NAMALWA (cell line): ENCODE results near the gene STX3.

Source experiments
- DNase-seq: peaks from one replicate; pipeline ENCODE4 v3.0.0-alpha.2; 2015; ENCODE audit warnings: low spot score

STX3 gene

DNA sequence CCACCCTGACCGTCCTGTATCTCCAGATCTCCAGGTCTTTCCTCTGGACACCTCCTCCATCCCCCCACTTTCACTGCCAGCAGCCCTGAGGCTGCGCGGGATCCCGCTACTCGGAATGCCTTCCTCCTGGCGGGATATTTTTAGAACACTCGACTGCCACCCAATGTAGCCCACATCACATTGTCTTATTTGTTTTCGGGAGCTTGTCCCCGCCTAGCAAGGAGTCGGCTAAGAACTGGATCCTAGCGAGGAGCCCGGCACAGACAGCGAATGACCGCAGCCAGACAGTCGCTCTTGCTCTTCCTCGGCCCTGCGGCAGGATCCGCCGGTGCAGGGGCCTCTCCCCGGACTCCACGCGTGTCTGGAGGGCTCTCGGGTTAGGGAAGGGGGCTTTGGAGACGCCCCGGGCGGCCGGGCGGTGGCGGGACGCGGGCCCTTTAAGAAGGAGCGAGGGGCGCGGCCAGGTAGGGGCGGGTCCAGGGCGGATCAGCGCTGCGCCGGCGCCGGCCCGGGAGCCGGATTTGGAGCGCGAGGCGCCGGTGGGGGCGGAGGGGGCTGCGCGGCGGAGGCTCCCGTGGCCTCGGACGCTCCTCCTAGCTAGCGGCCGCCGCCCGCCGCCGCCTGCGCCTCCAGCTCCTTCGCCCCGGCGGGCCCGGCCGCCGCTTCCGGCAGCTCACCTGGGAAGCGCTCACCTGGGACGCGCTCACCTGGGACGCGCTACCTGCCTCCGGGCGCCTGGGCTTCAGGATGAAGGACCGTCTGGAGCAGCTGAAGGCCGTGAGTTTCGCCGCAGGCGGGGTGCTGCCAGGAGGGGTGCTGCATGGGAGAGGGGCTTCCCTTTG is at the start of gene STX3:
TSS of gene STX3 (plus strand) at position 518 of the 842 bp plus-strand sequence. CDS start at position 748, 230 bp downstream.
- peak; percentile 62 for DNase-seq

DNA sequence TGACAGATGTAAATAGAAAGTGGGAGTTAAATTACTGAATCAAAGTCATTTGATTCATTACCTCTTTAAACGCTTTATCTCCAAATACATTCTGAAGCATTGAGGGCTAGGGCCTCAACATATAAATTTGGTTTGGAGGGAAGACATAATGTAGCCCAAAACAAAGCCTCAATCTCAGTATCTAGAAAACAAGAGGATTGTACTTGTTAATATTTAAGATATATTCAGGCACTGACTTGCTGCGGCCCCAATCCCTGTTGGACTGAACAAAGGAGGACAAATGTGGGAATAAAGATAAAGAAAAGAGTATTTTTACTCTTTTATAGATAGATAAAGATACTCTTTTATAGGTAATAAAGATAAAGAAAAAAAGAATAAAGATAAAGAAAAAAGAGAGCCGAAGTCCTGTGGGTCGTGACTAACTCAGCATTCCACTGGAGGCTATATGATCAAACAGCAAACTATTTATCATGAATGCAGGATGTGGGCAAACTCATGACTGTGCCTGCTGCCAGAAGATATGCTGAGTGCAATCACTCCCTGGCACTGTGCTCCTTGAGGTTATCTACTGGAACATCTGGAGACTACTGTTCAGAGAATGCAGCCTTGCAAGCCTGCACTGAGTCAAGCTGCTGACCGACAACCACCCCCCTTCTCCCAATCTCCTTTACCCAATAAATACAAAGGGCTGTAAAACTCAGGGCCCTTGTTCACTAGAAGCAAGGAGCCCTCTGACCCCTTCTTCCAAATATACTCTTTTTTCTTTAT is 48.5 kb upstream of the STX3 start:
- no peak for DNase-seq

DNA sequence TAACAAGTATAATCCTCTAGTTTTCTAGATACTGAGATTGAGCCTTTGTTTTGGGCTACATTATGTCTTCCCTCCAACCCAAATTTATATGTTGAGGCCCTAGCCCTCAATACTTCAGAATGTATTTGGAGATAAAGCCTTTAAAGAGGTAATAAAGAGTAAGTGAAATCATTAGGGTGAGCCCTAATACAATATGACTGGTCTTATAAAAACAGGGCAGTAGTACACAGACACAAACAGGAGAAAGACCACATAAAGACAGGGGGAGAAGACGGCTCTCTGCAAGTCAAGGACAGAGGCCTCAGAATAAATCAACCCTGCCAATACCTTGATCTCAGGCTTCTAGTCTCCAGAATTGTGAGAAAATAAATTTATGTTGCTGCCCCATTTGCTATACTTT is 47.8 kb upstream of the STX3 start:
- DNase-seq, result no peak

DNA sequence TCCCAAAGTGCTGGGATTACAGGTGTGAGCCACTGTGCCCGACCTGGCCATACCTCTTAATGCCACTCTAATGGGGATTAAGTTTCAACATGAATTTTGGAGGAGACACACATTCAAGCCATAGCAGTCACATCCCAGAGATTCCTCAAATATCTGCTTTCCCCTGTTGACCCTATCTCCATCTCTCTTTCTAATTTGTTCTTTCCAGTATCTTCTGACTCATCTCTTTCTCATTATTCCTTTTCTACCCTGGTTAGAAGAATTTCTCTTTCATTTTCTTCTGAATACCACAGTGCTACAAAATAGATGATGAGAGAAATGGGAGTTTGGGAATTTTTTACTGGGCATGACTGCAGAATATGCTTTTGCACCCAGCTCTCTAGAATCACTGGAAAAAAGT is 46.6 kb upstream of the STX3 start:
- DNase-seq, result no peak

DNA sequence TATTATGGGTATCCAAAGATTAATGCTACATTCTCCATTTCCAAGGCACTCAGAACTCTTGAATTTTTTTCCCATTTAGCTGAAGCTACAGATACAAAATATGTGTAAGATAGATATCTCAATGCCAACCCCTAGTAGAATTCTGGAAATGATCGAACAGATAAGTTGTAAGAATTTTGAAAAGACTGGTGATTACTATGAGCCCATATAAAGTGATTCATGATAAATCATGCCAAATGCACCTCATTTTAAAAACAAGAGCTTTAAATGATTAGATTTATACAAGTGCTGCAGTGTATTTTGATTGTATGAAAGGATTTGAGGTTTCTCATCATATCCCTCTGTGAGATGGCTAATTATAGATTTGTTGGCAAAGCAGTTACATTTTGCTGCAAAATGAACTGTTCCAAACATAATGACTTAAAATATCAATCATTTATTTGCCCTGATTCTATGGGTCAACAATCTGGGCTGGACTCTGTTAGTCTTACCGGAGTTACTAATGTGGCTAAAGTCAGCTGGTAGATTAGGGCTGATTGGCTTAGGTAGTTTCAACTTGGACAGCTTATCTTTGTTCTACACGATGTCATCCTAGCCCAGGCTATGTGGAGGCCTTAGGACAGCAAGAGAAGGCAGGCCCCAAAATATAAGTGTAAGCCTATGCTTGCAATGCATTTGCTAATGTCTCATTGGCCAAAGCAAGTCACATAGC is 44.9 kb upstream of the STX3 start:
- DNase-seq, result no peak

DNA sequence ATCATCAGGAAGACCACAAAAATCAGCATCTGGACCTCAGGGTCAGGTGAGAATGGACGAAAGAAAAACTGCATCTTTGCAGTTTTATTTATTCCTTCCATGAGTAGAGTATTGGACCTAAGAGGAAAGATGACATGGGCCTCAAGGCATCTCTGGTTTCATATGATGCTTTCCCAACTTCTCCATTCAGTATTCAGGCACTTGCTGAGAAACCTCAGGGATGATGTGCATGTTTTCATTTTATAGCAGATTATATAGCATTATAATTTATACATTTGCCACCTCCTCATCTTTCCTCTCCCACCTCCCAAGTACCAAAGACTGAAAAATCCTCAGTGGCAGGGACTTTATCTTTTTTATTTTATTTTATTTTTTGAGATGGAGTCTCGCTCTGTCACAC is 41.4 kb upstream of the STX3 start, which contains the start of gene OR10V1:
TSS of gene OR10V1 (minus strand) at position 101 of the 400 bp plus-strand sequence. CDS start at position 101, 0 bp downstream.
- DNase-seq, result no peak

DNA sequence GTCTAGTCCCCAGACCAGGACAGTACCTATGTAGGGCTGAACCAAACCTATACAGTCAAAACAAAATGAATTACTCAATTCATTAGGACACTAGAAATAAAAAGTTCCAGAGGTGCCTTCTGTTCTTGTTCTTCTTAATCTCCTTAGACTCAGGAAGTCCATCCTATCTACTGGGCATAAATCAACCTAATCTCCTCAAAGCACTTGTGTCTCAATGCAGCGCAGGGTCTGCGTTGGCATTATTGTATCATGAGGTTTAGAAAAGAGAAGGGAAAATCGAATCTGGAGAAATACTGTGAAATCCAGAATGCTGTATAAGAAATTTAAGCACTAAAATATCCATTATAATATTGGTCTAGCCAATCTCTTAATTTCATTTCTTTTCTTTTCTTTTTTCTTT is 39.1 kb upstream of the STX3 start:
- no peak for DNase-seq

DNA sequence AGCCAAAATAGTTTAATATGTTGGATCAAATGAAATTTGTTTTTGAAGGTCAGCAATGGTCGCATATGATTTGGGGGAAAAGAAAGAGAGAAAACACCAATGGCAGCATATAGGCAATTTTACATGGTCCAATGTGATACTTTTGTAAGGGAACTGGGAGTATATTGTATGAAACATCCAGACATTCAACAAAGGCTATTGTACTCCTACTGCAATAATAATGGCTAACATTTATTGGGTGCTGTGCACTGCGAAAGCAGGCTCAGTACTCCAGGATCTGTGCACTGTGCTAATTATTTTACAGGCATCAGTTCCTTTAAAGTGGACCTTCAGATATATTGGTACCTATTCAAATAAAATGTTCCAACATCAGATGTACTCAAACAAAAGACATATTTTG is 35.6 kb upstream of the STX3 start:
- DNase-seq, result no peak

DNA sequence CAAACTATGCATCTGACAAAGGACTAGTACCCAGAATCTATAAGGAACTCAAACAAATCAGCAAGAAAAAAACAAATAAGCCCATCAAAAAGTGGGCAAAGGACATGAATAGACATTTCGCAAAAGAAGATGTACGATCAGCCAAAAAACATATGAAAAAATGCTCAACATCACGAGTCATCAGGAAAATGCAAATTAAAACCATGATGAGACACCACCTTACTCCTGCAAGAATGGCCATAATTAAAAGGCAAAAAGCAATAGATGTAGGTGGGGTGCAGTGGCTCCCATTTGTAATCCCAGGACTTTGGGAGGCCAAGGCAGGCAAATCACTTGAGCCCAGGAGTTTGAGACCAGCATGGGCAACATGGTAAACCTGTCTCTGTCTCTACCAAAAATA is 31.1 kb upstream of the STX3 start:
- DNase-seq, result no peak

DNA sequence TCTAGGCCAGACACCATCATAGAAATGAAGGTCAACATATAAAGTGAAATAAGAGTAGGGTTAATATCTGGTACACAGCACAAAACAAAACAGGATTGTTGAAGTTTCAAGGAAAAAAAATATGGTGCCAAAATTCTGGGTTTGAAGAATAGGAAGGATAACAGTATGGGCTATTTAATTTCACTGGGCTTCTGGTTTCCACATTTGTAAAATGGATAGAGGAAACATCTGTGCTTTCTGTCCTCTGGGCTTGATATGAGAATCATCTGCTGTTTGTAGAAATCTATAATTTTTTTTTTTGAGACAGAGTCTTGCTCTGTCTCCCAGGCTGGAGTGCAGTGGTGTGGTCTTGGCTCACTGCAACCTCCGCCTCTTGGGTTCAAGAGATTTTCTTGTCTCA is 27.8 kb upstream of the STX3 start:
- DNase-seq, result no peak

DNA sequence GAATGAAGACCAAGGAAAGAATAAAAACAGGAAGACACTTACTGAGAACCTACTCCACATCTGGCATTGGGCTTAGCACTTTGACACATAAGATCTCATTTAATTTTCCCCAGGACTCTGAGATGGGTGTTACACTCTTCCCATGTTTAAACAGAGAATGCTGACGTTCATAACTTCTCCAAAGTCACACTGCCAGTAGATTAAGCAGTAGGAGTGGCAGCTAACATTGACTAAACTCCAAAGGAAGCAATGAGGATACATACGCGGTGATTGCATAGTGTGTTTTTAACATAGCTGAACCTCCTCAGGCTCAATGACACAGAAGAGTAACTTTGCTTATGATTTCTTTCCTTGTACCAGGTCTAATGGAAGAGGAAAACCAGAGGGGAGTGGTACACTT is 27.0 kb upstream of the STX3 start:
- no peak for DNase-seq

DNA sequence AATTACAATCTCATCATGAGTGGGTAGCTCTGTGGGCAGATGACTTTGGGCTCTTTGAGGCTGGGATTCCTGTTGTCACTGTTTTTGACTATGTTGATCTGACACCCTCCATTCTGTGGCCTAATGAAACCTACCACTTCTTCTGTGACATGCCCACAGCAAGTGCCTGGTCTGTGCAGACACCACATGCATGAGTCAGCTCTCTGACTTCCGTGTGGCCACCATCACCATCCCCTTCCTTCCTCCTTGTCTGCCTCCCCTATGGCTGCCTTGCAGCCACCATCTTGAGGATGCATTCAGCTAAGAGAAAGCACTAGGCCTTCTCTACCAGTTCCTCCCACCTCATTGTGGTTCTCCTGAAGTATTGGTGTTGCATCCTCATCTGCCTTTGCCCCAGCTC is 26.3 kb upstream of the STX3 start:
- DNase-seq, result no peak

DNA sequence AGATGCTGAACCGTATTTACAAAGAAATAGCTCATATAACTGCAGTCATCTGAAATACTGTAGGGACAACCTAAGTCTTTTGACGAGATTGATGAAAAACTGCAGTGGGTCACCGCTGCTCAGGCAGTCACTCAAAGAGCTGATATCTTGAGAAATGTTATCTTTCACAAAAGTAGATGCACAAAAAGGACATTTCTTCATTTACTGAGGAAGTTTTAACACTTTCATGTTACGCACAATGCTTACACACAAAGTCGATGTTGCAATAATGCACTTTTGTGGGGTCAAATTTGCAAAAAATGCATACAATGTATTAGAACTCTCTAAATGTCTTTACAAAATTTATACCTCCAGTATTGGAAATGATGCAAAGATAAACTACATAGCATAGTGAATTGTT is 25.3 kb upstream of the STX3 start:
- no peak for DNase-seq

DNA sequence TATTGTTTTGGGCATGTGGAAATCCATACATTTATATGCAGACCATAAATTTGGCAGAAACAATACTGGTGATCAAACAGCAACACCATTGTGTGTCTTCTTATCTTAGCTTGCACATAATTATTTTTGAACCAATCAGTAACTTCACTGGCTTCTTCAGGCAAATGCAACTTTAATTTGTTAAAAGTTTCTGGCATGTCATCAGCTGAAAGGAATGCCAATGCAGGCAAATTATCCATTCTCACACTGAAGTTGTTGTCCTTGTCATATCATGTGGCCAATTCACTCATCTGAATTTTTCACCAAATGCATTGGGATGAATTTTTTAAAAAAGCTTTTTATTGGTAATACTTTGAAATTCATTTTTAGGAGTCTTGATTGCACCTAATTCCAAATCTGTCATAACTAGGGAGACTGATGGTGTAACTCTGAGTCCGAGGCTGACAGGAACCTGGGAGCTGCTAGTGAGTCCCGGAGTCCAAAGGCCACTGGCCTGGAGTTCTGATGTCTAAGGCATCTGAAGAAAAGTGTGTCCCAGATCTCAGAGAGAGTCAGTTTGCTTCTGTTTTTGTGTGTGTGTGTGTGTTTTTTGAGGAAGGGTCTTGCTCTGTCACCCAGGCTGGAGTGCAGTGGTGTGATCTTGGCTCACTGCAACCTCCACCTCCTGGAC is 24.1 kb upstream of the STX3 start:
- DNase-seq, result no peak

DNA sequence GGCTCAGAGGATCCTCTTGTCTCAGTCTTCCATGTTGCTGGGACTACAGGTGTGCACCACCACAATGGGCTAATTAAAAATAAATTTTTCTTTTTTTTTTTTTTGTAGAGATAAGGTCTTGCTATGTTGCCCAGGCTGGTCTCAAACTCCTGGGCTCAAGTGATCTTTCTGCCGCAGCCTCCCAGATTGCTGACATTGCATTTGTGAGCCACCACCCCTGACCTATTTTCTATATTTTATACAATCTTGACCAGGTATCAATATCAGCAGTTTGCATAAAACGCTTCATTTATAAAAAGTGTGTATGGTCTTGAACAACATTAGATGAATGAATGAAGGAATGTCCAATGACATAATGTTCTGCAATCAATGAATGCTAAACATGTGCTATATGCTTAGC is 9.1 kb upstream of the STX3 start:
- no peak for DNase-seq

DNA sequence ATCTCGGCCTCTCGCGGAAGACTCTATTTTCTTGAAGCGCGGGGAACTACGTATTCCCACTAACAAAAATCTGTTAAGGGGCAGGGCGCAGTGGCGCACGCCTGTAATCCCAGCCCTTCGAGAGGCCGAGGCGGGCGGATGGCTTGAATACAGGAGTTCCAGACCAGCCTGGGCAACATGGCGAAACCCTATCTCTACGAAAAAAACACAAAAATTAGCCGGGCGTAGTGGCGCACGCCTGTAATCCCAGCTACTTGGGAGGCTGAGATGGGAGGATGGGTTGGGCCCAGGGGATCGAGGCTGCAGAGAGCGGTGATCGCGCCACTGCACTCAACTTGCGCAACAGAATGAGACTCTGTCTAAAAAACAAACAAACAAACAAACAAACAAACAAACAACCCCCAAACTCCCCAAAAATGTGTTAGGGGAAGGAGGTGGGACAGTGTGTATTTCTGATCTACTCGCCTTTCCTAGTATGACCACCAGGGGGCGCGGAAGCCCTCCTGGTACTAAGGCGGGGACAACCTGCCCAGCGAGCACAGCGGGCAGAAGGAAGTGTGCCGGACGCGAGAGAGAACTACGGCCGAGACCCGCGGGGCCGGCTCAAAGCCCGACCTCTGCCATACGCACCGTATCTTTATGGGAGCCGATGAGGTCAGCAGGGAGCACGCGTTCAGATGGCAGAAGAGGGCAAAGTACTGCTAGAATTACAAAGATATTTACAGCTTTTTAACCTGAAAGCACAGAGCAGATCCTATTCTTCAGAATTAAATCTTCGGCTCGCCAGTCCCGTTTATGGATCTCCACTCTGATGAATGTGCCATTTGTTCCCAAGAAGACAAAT is 1.3 kb upstream of the STX3 start:
- peak; percentile 86 for DNase-seq

DNA sequence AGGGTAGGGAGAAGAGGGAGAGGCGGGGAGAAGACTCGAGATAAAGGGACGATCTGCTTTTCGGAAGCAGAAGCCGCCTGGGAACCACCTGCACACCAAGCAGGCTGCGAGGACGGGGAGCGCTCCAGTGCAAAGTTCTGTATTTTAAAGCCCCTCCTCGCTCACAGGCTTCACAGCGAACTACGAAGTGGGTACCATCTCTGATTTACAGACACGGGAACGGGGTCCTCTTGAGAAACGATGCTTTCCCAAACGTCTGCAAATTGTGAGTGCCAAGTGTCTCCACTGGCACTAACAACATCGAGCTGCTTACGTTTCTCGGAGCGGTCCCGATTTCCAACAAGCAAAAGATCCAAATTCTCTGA is 700 bp upstream of the STX3 start:
- DNase-seq, result peak; percentile 66

DNA sequence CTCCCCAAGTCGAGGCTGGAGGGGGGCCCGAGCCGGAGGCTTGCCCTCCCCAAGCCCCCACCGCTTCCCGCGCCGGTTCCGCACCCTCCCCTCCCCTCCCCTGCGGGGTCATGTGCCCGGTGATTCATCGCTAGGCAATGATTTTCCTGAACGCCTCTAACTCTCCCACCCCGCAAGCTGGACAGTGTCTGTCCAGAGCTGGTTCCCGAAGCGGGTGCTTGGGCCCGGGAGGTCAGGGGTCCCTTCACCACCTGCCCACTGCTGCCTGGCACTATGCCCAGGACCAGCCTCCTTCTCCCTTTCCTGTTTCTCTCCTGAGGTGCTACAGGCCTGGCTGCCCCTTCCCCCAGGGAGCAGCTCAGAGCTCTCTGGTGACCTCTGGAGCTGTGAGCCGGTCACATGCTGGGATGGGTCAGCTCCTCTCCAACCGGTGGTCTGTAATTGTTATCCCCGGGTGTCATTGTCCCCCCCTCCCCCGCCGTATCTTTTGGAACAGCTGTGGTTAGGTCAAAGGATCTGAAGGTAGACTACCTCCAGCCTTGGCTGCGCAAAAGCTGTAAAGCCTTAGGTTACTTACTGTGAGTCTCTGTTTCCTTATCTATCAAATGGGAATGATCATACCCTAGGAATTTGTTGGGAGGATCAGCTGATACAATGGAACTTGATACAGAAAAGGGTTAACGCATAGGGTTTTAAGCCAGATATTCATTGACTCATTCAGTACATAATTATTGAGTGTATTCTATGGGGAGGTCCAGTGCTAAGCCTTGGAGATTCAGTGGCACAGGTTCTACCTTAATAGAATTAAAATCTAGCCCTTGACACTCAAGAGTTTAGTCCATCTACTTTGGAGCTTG is 753 bp downstream of the STX3 start:
- peak; percentile 11 for DNase-seq

DNA sequence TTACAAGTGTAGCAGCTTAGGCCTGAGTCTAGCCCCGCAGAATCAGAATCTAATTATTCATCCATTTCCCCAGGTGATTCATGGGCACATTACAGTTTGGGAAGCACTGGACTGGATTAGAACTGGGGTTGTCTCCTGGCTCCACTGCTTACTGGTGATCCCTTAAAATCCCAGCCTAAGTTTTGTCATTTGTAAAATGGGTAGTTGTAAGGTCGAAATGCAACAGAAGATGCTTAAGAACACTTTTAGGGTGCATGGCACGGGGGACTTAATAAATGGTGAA is 1.3 kb downstream of the STX3 start:
- DNase-seq, result no peak

DNA sequence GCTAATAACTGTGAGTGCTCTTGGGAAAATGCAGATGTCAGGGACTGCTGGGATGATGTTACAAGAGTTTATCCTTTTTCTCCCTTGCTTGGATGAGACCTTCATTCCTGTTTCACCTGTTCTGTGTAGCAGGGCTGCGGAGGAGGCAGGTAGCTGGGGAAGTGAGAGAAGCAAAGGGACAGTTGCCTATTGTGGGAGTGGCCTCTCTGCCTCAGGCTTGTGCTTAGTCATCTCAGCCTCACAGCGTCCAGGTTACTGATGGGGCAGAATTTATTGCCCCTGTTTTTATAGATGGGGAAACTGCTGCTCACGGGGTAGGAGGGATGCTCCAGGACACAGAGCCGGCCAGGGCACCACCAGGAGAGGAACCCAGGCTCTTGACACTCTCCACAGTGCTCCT is 1.7 kb downstream of the STX3 start:
- no peak for DNase-seq
